Stimulated activated CD4-positive, alpha-beta T cell treated with anti-CD3 and anti-CD28 coated beads, Interleukin-1b, Interleukin-23, amount 100 ng/mL, for 4 hours (primary cell): Measurements from ENCODE around the gene MAGI3.
"Not testable (repeated sequence)": the region's sequence is repeated elsewhere in the genome, so short reads cannot be mapped to it uniquely, and the experiment has no call there.

Source experiments
- DNase-seq, 2 donors: peaks; one replicate each; pipeline ENCODE4 v3.0.0-alpha.2; 2020; ENCODE audit warnings: low read depth in 2 of 2

Gene MAGI3

DNA sequence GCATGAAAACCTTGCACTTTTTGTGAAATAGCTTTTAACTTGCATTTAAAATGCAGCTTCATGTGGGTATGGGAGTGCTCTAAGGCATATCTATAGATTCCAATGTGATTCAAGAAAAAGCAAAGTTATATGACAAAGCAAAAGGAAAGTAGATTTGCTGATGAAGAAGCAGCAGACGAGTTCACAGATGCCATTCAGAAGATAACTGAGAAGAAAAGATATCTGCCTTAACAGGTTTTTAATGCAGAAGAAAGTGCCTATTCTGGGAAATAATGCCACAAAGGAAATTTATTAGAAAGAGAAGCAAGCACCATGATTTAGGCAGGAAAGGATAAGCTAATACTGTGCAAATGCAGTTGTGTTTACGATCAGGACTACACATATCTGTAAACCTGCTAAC lies 300.9 kb downstream of the MAGI3 start:
- no peak for DNase-seq

DNA sequence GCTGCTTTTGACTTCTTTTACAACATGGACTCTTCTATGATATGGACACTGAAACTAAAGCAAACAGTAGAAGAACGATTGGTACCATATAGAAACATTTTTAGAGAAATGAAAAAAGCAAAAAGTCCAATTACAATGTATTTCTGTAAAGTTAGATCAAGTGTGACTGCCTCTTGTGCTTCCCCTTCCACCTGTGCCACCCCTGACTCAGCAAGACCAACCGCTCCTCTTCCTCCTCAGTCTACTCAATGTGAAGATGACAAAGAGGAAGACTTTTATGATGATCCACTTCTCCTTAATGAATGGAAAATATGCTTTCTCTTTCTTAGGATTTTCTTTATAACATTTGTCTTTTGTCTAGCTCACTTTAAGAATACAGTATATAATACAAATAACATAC lies 302.0 kb downstream of the MAGI3 start:
- DNase-seq: no peak

DNA sequence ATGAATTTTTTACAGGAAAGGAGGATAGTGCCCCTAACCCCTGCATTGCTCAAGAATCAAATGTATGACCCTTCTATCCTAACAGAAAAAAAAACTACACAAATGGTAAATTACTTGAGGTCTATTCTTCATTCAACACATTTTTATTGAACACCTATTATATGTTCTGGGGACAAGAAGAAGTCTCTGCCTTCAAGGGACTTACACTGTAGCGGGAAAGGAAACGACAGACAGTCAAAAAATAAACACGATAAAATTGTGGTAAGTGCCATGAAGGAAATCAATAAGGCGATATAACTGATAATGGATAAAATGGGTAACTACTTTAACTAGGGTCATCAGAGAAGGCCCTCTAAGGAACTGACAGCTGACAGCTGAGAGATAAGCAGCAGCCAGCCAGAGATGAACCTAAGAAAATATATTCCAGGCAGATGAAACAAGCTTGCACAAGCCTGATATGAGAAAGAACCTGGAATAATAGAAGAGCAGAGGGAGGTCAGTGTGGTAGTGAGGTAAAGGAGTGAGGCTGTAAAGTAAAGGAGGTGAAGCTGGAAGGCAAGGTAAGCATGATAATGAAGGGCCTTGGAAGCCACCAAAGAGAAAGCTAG lies 302.6 kb downstream of the MAGI3 start:
- DNase-seq: no peak

DNA sequence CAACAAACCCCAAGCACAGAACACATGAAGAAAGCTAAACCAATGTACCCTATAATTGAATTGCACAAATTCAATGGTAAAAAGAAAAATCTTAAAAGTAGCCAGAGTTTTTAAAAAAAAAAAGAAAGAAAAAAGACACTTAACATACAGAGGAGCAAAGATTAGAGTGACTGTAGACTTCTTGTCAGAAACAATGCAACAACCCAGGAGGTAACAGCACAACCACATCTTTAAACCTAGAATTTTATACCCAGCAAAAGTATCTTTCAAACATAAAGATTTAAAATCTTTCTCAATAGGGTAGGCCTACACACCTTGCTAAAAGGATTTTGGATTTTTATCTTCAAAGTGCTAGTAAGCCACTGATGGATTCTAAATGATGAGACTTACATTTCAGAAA lies 304.6 kb downstream of the MAGI3 start:
- no peak for DNase-seq

DNA sequence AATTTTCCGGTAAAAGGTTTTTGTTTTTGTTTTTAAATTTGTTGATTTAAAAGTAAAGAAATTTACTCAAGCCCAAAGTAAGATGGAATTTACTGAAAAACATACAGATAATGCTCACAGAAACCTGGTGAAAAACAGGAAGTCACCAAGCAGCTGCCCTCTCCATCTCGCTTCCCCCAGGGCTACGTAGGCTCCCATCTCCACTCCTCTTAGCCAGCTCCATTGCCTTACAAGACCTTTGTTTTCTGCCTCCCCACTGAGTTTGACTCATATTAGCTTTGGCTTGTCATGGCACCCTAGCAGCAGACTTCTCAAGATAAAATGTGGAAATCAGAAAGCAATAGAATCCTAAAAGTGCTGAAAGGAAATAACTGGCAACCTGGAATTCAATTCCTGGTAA lies 311.1 kb downstream of the MAGI3 start:
- DNase-seq: no peak

- DNase-seq: no peak
Measured at GRCh38 chr1:113714606-113715269, 324.4 kb downstream of the MAGI3 start.

GRCh38 chr1:113717506-113717905 lies 327.2 kb downstream of the MAGI3 start:
- not testable (repeated sequence) for DNase-seq

DNA sequence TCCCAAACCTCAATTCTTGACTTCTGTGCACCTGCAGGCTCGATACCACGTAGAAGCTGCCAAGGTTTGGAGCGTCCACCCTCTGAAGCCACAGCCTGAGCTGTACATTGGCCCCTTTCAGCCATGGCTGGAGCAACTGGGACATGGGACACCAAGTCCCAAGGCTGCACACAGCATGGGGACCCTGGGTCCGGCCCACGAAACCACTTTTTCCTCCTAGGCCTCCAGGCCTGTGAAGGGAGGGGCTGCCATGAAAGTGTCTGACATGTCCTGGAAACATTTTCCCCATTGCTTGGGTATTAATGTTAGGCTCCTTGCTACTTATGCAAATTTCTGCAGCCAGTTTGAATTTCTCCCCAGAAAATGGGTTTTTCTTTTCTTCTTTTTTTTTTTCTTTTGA lies 328.3 kb downstream of the MAGI3 start:
- not testable (repeated sequence) for DNase-seq

DNA sequence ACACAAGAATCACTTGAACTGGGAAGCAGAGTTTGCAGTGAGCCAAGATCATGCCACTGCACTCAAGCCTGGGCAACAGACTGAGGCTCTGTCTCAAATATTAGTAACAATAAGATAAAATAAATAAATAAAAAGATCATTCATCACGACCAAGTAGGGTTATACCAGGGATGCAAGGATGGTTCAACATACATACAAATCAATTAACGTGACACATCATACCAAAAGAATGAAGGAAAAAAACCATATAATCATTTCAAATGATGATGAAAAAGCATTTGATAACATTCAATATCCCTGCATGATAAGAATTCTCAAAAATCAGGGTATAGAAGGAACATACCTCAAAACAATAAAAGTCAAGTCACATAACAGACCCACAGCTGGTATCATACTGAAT lies 330.7 kb downstream of the MAGI3 start:
- DNase-seq: no peak

- no peak for DNase-seq
Measured at GRCh38 chr1:113732802-113733201, 342.5 kb downstream of the MAGI3 start.

- DNase-seq: no peak
Measured at GRCh38 chr1:113734357-113735055, 344.2 kb downstream of the MAGI3 start.
